Left lung (tissue), 10 donors: Measurements from ENCODE around the gene DUSP28. TPM values are rescaled to one million over a fixed set of nuclear protein-coding genes. Genes with fewer than 3 reads are reported as not detected.

Experiments used
- ATAC-seq: fragments of 200-7000 bp; cut with Tn5 transposase; one replicate; pipeline ENCODE4 v1.9.1; 2020; ENCODE audit warnings: moderate library complexity
- DNase-seq, 4 donors: peaks; one replicate each; pipeline ENCODE4 v3.0.0-alpha.2; 2013 to 2020
- H3K27ac ChIP-seq, 2 donors: fragments of 200-600 bp; sonication (generic) in 1 of 2; one replicate each; pipeline versions ENCODE4 v1.5.0 to v1.8.0; 2020 to 2021
- H3K27me3 ChIP-seq, 2 donors: fragments of 200-600 bp; sonication (generic) in 1 of 2; one replicate each; pipeline versions ENCODE4 v1.5.0 to v1.8.0; 2020 to 2021
- H3K36me3 ChIP-seq, 2 donors: fragments of 200-600 bp; sonication (generic) in 1 of 2; one replicate each; pipeline versions ENCODE4 v1.5.0 to v1.8.0; 2020 to 2021
- H3K4me1 ChIP-seq, 2 donors: fragments of 200-600 bp; one replicate each; pipeline ENCODE4 v1.8.0; 2021
- H3K4me3 ChIP-seq, 2 donors: fragments of 200-600 bp; sonication (generic) in 1 of 2; one replicate each; pipeline versions ENCODE4 v1.5.0 to v1.8.0; 2020 to 2021; ENCODE audit warnings: mild to moderate bottlenecking in 1 of 2
- H3K9me3 ChIP-seq, 2 donors: fragments of 200-600 bp; sonication (generic) in 1 of 2; one replicate each; pipeline versions ENCODE4 v1.5.0 to v1.8.0; 2020 to 2021
- intact Hi-C, 2 donors: fragments of 100-400 bp; cut with DNase I; formaldehyde crosslinking; loops; one replicate each; pipeline versions ENCODE4 v1.11.2 to v1.14.2; 2022
- polyA plus RNA-seq, 6 donors: library from polyadenylated mRNA; unstranded; fragments of 120-200 nt; gene quantifications; one replicate each; pipeline ENCODE4 v1.2.1, GENCODE V29; 2013; ENCODE audit not compliant: insufficient read length in 6 of 6
- total RNA-seq, 2 donors: library from RNA; stranded (reverse); fragmentation: NEBNext Ultra II Directional; extraction: Animal tissue kit (Norgen Biotek cat#: 25700); gene quantifications; one replicate each; pipeline ENCODE4 v1.2.1, GENCODE V29; 2021
- TF ChIP-seq, protein P1 (sequence below), 2 donors: fragments of 200-600 bp; sonication (generic) in 1 of 2; IDR thresholded peaks; one replicate each; pipeline versions ENCODE4 v1.5.0 to v1.8.0; 2021; ENCODE audit warnings: antibody characterized with exemption in 2 of 2
- donor health status: DM: no; HTN: yes; CAD: no.
- donor health status: DM: no; HTN: no; CAD: no.

The DUSP28 gene
- total and polyA plus RNA-seq, 8 donors: 2.4 to 7.6 (median 5.5) TPM

GRCh38 chr2:240564561-240565332 is 4.6 kb downstream of the DUSP28 start:
- DNase-seq (no peak), ATAC-seq (no peak)
- H3K27me3 ChIP-seq: no peaks in the 10 kb centered on the region
- peak overlapping the region; percentile 96 to 99 for H3K27ac ChIP-seq
- intact Hi-C loops: no loop called here
- H3K4me3 ChIP-seq: peak overlapping the region in 1 of 2 donors; percentile 79
- TF ChIP-seq, protein P1, sequence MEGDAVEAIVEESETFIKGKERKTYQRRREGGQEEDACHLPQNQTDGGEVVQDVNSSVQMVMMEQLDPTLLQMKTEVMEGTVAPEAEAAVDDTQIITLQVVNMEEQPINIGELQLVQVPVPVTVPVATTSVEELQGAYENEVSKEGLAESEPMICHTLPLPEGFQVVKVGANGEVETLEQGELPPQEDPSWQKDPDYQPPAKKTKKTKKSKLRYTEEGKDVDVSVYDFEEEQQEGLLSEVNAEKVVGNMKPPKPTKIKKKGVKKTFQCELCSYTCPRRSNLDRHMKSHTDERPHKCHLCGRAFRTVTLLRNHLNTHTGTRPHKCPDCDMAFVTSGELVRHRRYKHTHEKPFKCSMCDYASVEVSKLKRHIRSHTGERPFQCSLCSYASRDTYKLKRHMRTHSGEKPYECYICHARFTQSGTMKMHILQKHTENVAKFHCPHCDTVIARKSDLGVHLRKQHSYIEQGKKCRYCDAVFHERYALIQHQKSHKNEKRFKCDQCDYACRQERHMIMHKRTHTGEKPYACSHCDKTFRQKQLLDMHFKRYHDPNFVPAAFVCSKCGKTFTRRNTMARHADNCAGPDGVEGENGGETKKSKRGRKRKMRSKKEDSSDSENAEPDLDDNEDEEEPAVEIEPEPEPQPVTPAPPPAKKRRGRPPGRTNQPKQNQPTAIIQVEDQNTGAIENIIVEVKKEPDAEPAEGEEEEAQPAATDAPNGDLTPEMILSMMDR (IDR thresholded peaks at IDR 0.05): no peak
- H3K36me3 ChIP-seq: no peaks in the 10 kb centered on the region
- peaks cover 46 to 76% of the 10 kb centered on the region in 2 donors for H3K4me1 ChIP-seq
- no peaks in the 10 kb centered on the region for H3K9me3 ChIP-seq

GRCh38 chr2:240565333-240566202 is 5.4 kb downstream of the DUSP28 start:
- peak; percentile 58 for ATAC-seq

GRCh38 chr2:240566203-240567136 is 6.3 kb downstream of the DUSP28 start:
- peak overlapping the region; percentile 96 to 99 for H3K27ac ChIP-seq
- peak overlapping the region; percentile 14 to 79 for H3K4me3 ChIP-seq
- no peaks in the 10 kb centered on the region for H3K36me3 ChIP-seq
- DNase-seq (peak; percentile 56 to 99 (median 93)), ATAC-seq (peak; percentile 81)
- TF ChIP-seq, protein P1 (IDR thresholded peaks at IDR 0.05): peak; percentile 97 to 98
- no peaks in the 10 kb centered on the region for H3K27me3 ChIP-seq
- intact Hi-C loops: no loop called here
- H3K4me1 ChIP-seq: peaks cover 47 to 87% of the 10 kb centered on the region in 2 donors
- H3K9me3 ChIP-seq: no peaks in the 10 kb centered on the region

More at GRCh38 chr2:240565333-240566202, 5.4 kb downstream of the DUSP28 start:
- Histone ChIP-seq H3K4me1 (peaks cover 50 to 81% of the 10 kb centered on the region in 2 donors), H3K4me3 (peak overlapping the region; percentile 14 to 79), H3K27me3 (no peaks in the 10 kb centered on the region), H3K9me3 (no peaks in the 10 kb centered on the region), H3K36me3 (no peaks in the 10 kb centered on the region), H3K27ac (peak overlapping the region; percentile 96 to 99)
- peak in 3 of 4 donors; percentile 67 to 97 (median 94) for DNase-seq
- TF ChIP-seq, protein P1 (IDR thresholded peaks at IDR 0.05): no peak
- intact Hi-C loops: no loop called here

- peak overlapping the region; percentile 67 to 79 for H3K4me3 ChIP-seq
- peaks cover 38 to 86% of the 10 kb centered on the region in 2 donors for H3K4me1 ChIP-seq
- H3K27ac ChIP-seq: peak overlapping the region; percentile 96 to 99
- no peaks in the 10 kb centered on the region for H3K9me3 ChIP-seq
- peak in 1 of 4 donors; percentile 49 for DNase-seq
- H3K27me3 ChIP-seq: no peaks in the 10 kb centered on the region
- peaks cover 0 to 7% of the 10 kb centered on the region in 2 donors for H3K36me3 ChIP-seq
- intact Hi-C loops: no loop called here
- TF ChIP-seq, protein P1 (IDR thresholded peaks at IDR 0.05): no peak
- peak; percentile 6 for ATAC-seq
These were observed 7.1 kb downstream of the DUSP28 start for GRCh38 chr2:240567137-240567871.
